Ovary (tissue), 9 donors: ENCODE data around the gene PTPRN2. TPM values are rescaled to one million over a fixed set of nuclear protein-coding genes. Genes with fewer than 3 reads are reported as not detected.
A peak's percentile ranks its signal among the peaks of the same experiment; 100 is the strongest.

ENCODE experiments used
- DNase-seq, 5 donors: peaks; one replicate each; pipeline ENCODE4 v3.0.0-alpha.2; 2019 to 2020
- H3K27ac ChIP-seq, 2 donors: fragments of 200-600 bp; one replicate each; pipeline versions ENCODE4 v1.5.1 to v1.8.0; 2019 to 2022
- H3K27me3 ChIP-seq: fragments of 200-600 bp; one replicate; pipeline ENCODE4 v1.8.0; 2022
- H3K36me3 ChIP-seq: fragments of 200-600 bp; sonication (generic); one replicate; pipeline ENCODE4 v1.5.1; 2019
- H3K4me1 ChIP-seq: one replicate; pipeline ENCODE4 v1.8.1; 2013; ENCODE audit warnings: mild to moderate bottlenecking, moderate library complexity; ENCODE audit not compliant: insufficient read depth
- H3K4me3 ChIP-seq: fragments of 200-600 bp; sonication (generic); one replicate; pipeline ENCODE4 v1.5.1; 2017
- H3K9me3 ChIP-seq, 2 donors: fragments of 200-600 bp in 1 of 2; sonication (generic) in 1 of 2; one replicate each; pipeline versions ENCODE4 v1.5.1 to v1.8.1; 2013 to 2019; ENCODE audit warnings: mild to moderate bottlenecking in 1 of 2, moderate library complexity in 1 of 2
- CTCF ChIP-seq, 3 donors: fragments of 450-650 bp in 2 of 3; fragments of 200-600 bp in 1 of 3; IDR thresholded peaks; one replicate each; pipeline versions ENCODE4 v1.5.1 to v1.8.0; 2016 to 2022; ENCODE audit warnings: antibody characterized with exemption in 3 of 3, mild to moderate bottlenecking in 1 of 3
- EP300 ChIP-seq: sonication (generic); formaldehyde crosslinking; IDR thresholded peaks from one replicate; pipeline ENCODE4 v1.6.1; 2017; ENCODE audit warnings: antibody characterized with exemption
- POLR2A ChIP-seq: fragments of 450-650 bp; IDR thresholded peaks from one replicate; pipeline ENCODE4 v1.6.1; 2017; ENCODE audit warnings: antibody characterized with exemption, mild to moderate bottlenecking, moderate library complexity
- WGBS, 3 donors: extraction: QIAGEN DNeasy Blood & Tissue Kit in 1 of 3; methylation state at CpG; one replicate each; pipeline versions ENCODE4 v1.1.5 to v1.1.7; 2013 to 2017; 5-methylcytosine and 5-hydroxymethylcytosine counted together
- intact Hi-C, 4 donors: fragments of 100-400 bp; cut with DNase I; formaldehyde crosslinking; loops; one replicate each; pipeline versions ENCODE4 v1.11.0 to v1.15.1; 2022 to 2023
- polyA plus RNA-seq, 2 donors: library from polyadenylated mRNA; stranded (reverse); fragments of 200-250 nt in 1 of 2; fragments of 350-450 nt in 1 of 2; fragmentation: Illumina TruSeq in 1 of 2; extraction: RNeasy Lipid Tissue Mini Kit (QIAGEN cat#74804) in 1 of 2; gene quantifications; one replicate each; pipeline ENCODE4 v1.2.3, GENCODE V29; 2013 to 2014
- total RNA-seq, 7 donors: library from RNA; depleted of rRNA in 2 of 7; stranded (reverse); fragments of >200 nt in 2 of 7; fragmentation: NEBNext Ultra II Directional in 3 of 7; extraction: Animal tissue kit (Norgen Biotek cat#: 25700) in 3 of 7; gene quantifications; one replicate each; pipeline versions ENCODE4 v1.1.0 to v1.2.4, GENCODE V29; 2016 to 2023
- donor health status: DM: no; HTN: no; CAD: no; lungs with moderate emphysema.
- donor health status: DM: no; HTN: no; CAD: no.
- donor health status: Bipolar disorder and iron deficiency.
- donor health status: DM: yes; HTN: yes; CAD: no.
- donor health status: DM: no; HTN: no; CAD: no.
- donor health status: DM: yes; HTN: yes; CAD: no.

PTPRN2 gene
- total and polyA plus RNA-seq, 9 donors = 3.5 to 11.1 (median 5.9) TPM

- Histone ChIP-seq H3K27me3 (no peaks in the 10 kb centered on the region), H3K36me3 (no peaks in the 10 kb centered on the region), H3K9me3 (no peaks in the 10 kb centered on the region), H3K4me1 (no peaks in the 10 kb centered on the region), H3K4me3 (no peak overlapping the region), H3K27ac (no peak overlapping the region)
- DNase-seq = peak in 2 of 5 donors; percentile 6 to 7
- 65 to 71% (median 66%) methylated on average over 23 of the region's 23 CpGs for WGBS, 3 donors
- TF ChIP-seq EP300 (no peak), POLR2A (no peak), CTCF (IDR thresholded peaks at IDR 0.05) (no peak)
- intact Hi-C loops = no loop called here
Observed at GRCh38 chr7:157526913-157527634, 1060.5 kb downstream of the PTPRN2 start.

- Histone ChIP-seq H3K36me3 (no peaks in the 10 kb centered on the region), H3K9me3 (no peaks in the 10 kb centered on the region), H3K4me3 (no peak overlapping the region), H3K27ac (no peak overlapping the region), H3K27me3 (no peaks in the 10 kb centered on the region), H3K4me1 (no peaks in the 10 kb centered on the region)
- DNase-seq = peak in 1 of 5 donors; percentile 20
- no peak for TF ChIP-seq POLR2A
- TF ChIP-seq CTCF (IDR thresholded peaks at IDR 0.05) = no peak
- TF ChIP-seq EP300 = no peak
- intact Hi-C loops = no loop called here
- WGBS, 3 donors = 64 to 69% (median 68%) methylated on average over 32 of the region's 32 CpGs
Observed at GRCh38 chr7:157526005-157526912, 1061.4 kb downstream of the PTPRN2 start.

DNA sequence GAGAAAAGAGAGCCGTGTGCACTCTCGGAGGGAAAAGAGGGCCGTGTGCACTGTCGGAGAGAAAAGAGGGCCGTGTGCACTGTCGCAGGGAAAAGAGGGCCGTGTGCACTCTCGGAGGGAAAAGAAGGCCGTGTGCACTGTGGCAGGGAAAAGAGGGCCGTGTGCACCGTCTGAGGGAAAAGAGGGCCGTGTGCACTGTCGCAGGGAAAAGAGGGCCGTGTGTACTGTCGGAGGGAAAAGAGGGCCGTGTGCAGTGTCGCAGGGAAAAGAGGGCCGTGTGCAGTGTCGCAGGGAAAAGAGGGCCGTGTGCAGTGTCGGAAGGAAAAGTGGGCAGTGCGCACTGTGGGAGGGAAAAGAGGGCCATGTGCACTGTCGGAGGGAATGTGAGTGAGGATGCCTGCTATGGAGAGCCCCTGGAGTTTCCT, 1062.1 kb downstream of the PTPRN2 start:
- WGBS, 3 donors = 82 to 91% (median 84%) methylated on average over 23 of the region's 23 CpGs
- TF ChIP-seq POLR2A (no peak), EP300 (no peak), CTCF (IDR thresholded peaks at IDR 0.05) (no peak)
- Histone ChIP-seq H3K9me3 (no peaks in the 10 kb centered on the region), H3K4me1 (no peaks in the 10 kb centered on the region), H3K27me3 (no peaks in the 10 kb centered on the region), H3K36me3 (no peaks in the 10 kb centered on the region), H3K4me3 (no peak overlapping the region), H3K27ac (no peak overlapping the region)
- intact Hi-C loops = no loop called here
- DNase-seq = no peak

DNA sequence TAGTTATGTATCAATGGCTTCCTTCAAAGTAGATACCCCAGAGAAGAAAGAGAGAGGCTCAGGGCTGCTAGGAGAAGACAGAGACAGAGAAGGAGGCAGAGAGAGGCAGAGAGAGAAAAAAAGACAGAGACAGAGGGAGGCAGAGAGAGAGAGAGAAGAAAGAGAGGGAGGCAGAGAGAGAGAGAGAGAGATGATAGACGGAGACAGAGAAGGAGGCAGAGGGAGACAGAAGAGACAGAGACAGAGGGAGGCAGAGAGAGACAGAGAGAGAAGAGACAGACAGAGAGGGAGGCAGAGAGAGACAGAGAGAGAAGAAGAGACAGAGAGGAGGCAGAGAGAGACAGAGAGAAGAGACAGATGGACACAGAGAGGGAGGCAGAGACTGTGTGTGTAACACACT, 1062.9 kb downstream of the PTPRN2 start:
- H3K9me3 ChIP-seq = no peaks in the 10 kb centered on the region
- no peaks in the 10 kb centered on the region for H3K36me3 ChIP-seq
- no peak for TF ChIP-seq EP300
- TF ChIP-seq POLR2A = no peak
- TF ChIP-seq CTCF (IDR thresholded peaks at IDR 0.05) = no peak
- intact Hi-C loops = no loop called here
- no peaks in the 10 kb centered on the region for H3K4me1 ChIP-seq
- no peak for DNase-seq
- 71 to 86% (median 81%) methylated on average over 1 of the region's 1 CpG for WGBS, 3 donors
- no peak overlapping the region for H3K27ac ChIP-seq
- no peak overlapping the region for H3K4me3 ChIP-seq
- no peaks in the 10 kb centered on the region for H3K27me3 ChIP-seq
